Liver (tissue), 9 donors: Measurements from ENCODE around the gene IL11. TPM values are rescaled to one million over a fixed set of nuclear protein-coding genes. Genes with fewer than 3 reads are reported as not detected.

Experiments used
- DNase-seq: peaks from one replicate; pipeline ENCODE4 v3.0.0-alpha.2; 2017; ENCODE audit warnings: low spot score
- H3K27ac ChIP-seq, 2 donors: one replicate each; pipeline ENCODE4 v1.7.0; 2013; ENCODE audit warnings: inconsistent platforms in 2 of 2, low read length in 2 of 2, control low read depth in 1 of 2, low read depth in 1 of 2, mild to moderate bottlenecking in 1 of 2
- H3K27me3 ChIP-seq, 4 donors: one replicate each; pipeline versions ENCODE4 v1.6.1 to v1.7.0; 2013; ENCODE audit warnings: low read length in 3 of 4, inconsistent platforms in 1 of 4, mild to moderate bottlenecking in 1 of 4, moderate library complexity in 1 of 4; ENCODE audit not compliant: control insufficient read depth in 4 of 4, insufficient read depth in 4 of 4
- H3K36me3 ChIP-seq, 4 donors: one replicate each; pipeline versions ENCODE4 v1.6.1 to v1.7.0; 2013; ENCODE audit warnings: low read length in 3 of 4, mild to moderate bottlenecking in 3 of 4, low read depth in 1 of 4, moderate library complexity in 1 of 4; ENCODE audit not compliant: control insufficient read depth in 4 of 4, insufficient read depth in 3 of 4
- H3K4me1 ChIP-seq, 4 donors: one replicate each; pipeline versions ENCODE4 v1.6.1 to v1.7.0; 2013; ENCODE audit warnings: low read length in 3 of 4, mild to moderate bottlenecking in 3 of 4, moderate library complexity in 1 of 4; ENCODE audit not compliant: control insufficient read depth in 4 of 4, insufficient read depth in 4 of 4
- H3K4me3 ChIP-seq, 3 donors: one replicate each; pipeline versions ENCODE4 v1.6.1 to v1.7.0; 2013; ENCODE audit warnings: low read length in 3 of 3, control low read depth in 1 of 3, low read depth in 1 of 3, mild to moderate bottlenecking in 1 of 3
- H3K9ac ChIP-seq, 2 donors: one replicate each; pipeline ENCODE4 v1.7.0; 2013; ENCODE audit warnings: low read length in 2 of 2, mild to moderate bottlenecking in 2 of 2, moderate library complexity in 2 of 2, control low read depth in 1 of 2, low read depth in 1 of 2
- H3K9me3 ChIP-seq, 4 donors: one replicate each; pipeline versions ENCODE4 v1.6.1 to v1.7.0; 2013; ENCODE audit warnings: low read length in 3 of 4; ENCODE audit not compliant: control insufficient read depth in 4 of 4
- ATF3 ChIP-seq: IDR thresholded peaks from 2 replicates; pipeline ENCODE4 v1.6.1; 2016; ENCODE audit warnings: antibody characterized with exemption
- CTCF ChIP-seq: fragments of 150-350 bp; IDR thresholded peaks from 2 replicates; pipeline ENCODE4 v1.5.1; 2017; ENCODE audit warnings: improper control_type of control experiment, low read depth, low read length; ENCODE audit not compliant: missing input control
- EGR1 ChIP-seq, 2 donors: IDR thresholded peaks; 2 replicates each; pipeline ENCODE4 v1.6.1; 2016 to 2018; ENCODE audit warnings: antibody characterized with exemption in 2 of 2, low read depth in 2 of 2
- FOXA1 ChIP-seq: IDR thresholded peaks from 2 replicates; pipeline ENCODE4 v1.6.1; 2016; ENCODE audit warnings: antibody characterized with exemption
- FOXA2 ChIP-seq: IDR thresholded peaks from 2 replicates; pipeline ENCODE4 v1.6.1; 2016; ENCODE audit warnings: antibody characterized with exemption
- GABPA ChIP-seq, 2 donors: IDR thresholded peaks in 1 of 2; conservative IDR thresholded peaks in 1 of 2; 2 replicates each; pipeline ENCODE4 v1.6.1; 2016; ENCODE audit warnings: antibody characterized with exemption in 2 of 2, mild to moderate bottlenecking in 1 of 2, moderate library complexity in 1 of 2
- HNF4A ChIP-seq, 2 donors: conservative IDR thresholded peaks; 2 replicates each; pipeline ENCODE4 v1.6.1; 2016; ENCODE audit warnings: antibody characterized with exemption in 2 of 2, mild to moderate bottlenecking in 2 of 2
- JUND ChIP-seq, 2 donors: IDR thresholded peaks; 2 replicates each; pipeline ENCODE4 v1.6.1; 2016; ENCODE audit warnings: antibody characterized with exemption in 2 of 2
- MAX ChIP-seq: IDR thresholded peaks from 2 replicates; pipeline ENCODE4 v1.6.1; 2016; ENCODE audit warnings: antibody characterized with exemption
- RAD21 ChIP-seq, 2 donors: IDR thresholded peaks; 2 replicates each; pipeline ENCODE4 v1.6.1; 2016; ENCODE audit warnings: antibody characterized with exemption in 2 of 2, mild to moderate bottlenecking in 2 of 2
- REST ChIP-seq: IDR thresholded peaks from 2 replicates; pipeline ENCODE4 v1.6.1; 2016; ENCODE audit warnings: antibody characterized with exemption, mild to moderate bottlenecking
- RXRA ChIP-seq, 2 donors: IDR thresholded peaks; 2 replicates each; pipeline ENCODE4 v1.6.1; 2017 to 2018; ENCODE audit warnings: antibody characterized with exemption in 2 of 2, mild to moderate bottlenecking in 1 of 2
- SP1 ChIP-seq: IDR thresholded peaks from 2 replicates; pipeline ENCODE4 v1.6.1; 2018; ENCODE audit warnings: antibody characterized with exemption, mild to moderate bottlenecking
- TAF1 ChIP-seq: conservative IDR thresholded peaks from 2 replicates; pipeline ENCODE4 v1.6.1; 2016; ENCODE audit warnings: antibody characterized with exemption, mild to moderate bottlenecking
- YY1 ChIP-seq: IDR thresholded peaks from 2 replicates; pipeline ENCODE4 v1.6.1; 2016; ENCODE audit warnings: antibody characterized with exemption, mild to moderate bottlenecking
- ZBTB33 ChIP-seq: IDR thresholded peaks from 2 replicates; pipeline ENCODE4 v1.6.1; 2016; ENCODE audit warnings: antibody characterized with exemption
- WGBS: extraction: QIAGEN DNeasy Blood & Tissue Kit; methylation state at CpG from one replicate; pipeline ENCODE4 v1.1.7; 2013; 5-methylcytosine and 5-hydroxymethylcytosine counted together
- polyA plus RNA-seq, 2 donors: library from polyadenylated mRNA; stranded (reverse) in 1 of 2; unstranded in 1 of 2; fragments of 200-250 nt in 1 of 2; fragments of >200 nt in 1 of 2; fragmentation: Nextera tagmentation in 1 of 2; extraction: Ambion mirVana in 1 of 2; gene quantifications; one replicate each; pipeline versions ENCODE4 v1.2.1 to v1.2.3, GENCODE V29; 2013 to 2015
- total RNA-seq, 2 donors: library from RNA; depleted of rRNA; stranded (reverse); fragments of >200 nt; gene quantifications; one replicate each; pipeline ENCODE4 v1.2.3, GENCODE V29; 2014
- donor health status: healthy.
- donor health status: healthy.
- donor health status: healthy.
- donor health status: healthy.
- donor health status: healthy.

Gene IL11
- total and polyA plus RNA-seq, 4 donors: not detected

- Histone ChIP-seq H3K4me1 (peaks cover 0 to 4% (median under 1%) of the 10 kb centered on the region in 4 donors), H3K9me3 (no peaks in the 10 kb centered on the region), H3K27me3 (peaks cover 0 to 4% (median 0%) of the 10 kb centered on the region in 4 donors), H3K9ac (no peak overlapping the region), H3K27ac (no peak overlapping the region), H3K36me3 (no peaks in the 10 kb centered on the region), H3K4me3 (no peak overlapping the region)
- 87% methylated on average over 19 of the region's 19 CpGs for WGBS
- no peak for DNase-seq
- TF ChIP-seq RAD21 (IDR thresholded peaks at IDR 0.05) (no peak), HNF4A (conservative IDR thresholded peaks at IDR 0.05) (no peak), EGR1 (IDR thresholded peaks at IDR 0.05; ENCODE audit: low read depth in 2 of 2) (no peak), ATF3 (no peak), ZBTB33 (no peak), TAF1 (no peak), GABPA (IDR thresholded peaks at IDR 0.05 in 1 of 2, conservative IDR thresholded peaks at IDR 0.05 in 1 of 2) (no peak), JUND (IDR thresholded peaks at IDR 0.05) (no peak), RXRA (IDR thresholded peaks at IDR 0.05) (no peak), YY1 (no peak), FOXA1 (no peak), REST (no peak), SP1 (no peak)
Observed at GRCh38 chr19:55358493-55358892, 11.8 kb downstream of the IL11 start.

GRCh38 chr19:55355213-55355821 is 14.9 kb downstream of the IL11 start:
- Histone ChIP-seq H3K4me1 (peaks cover 0 to 4% (median 1%) of the 10 kb centered on the region in 4 donors), H3K36me3 (no peaks in the 10 kb centered on the region), H3K4me3 (no peak overlapping the region), H3K9ac (no peak overlapping the region), H3K27ac (no peak overlapping the region), H3K9me3 (no peaks in the 10 kb centered on the region), H3K27me3 (peaks cover 0 to 8% (median 6%) of the 10 kb centered on the region in 4 donors)
- TF ChIP-seq TAF1 (no peak), GABPA (IDR thresholded peaks at IDR 0.05 in 1 of 2, conservative IDR thresholded peaks at IDR 0.05 in 1 of 2) (no peak), HNF4A (conservative IDR thresholded peaks at IDR 0.05) (no peak), MAX (no peak), CTCF (no peak), RAD21 (IDR thresholded peaks at IDR 0.05) (no peak), FOXA2 (no peak), YY1 (no peak), REST (no peak), EGR1 (IDR thresholded peaks at IDR 0.05; ENCODE audit: low read depth in 2 of 2) (no peak), JUND (IDR thresholded peaks at IDR 0.05) (no peak)
- WGBS: 31% methylated on average over 13 of the region's 13 CpGs
- no peak for DNase-seq
